ENCODE results near the gene AFM.

The AFM gene

GRCh38 chr4:73454920-73455319 lies 26.6 kb upstream of the AFM start:
- TF ChIP-seq CTCF (IDR thresholded peaks at IDR 0.05; ENCODE audit: low read depth, low read length, missing control alignments), result no peak
- no peak for DNase-seq (ENCODE audit: low read depth)
- in situ Hi-C loops (cut with HindIII; ENCODE audit: low sequenced_read_pairs), result no loop called here
- H3K4me3 ChIP-seq (ENCODE audit: low read depth, low read length), result no peak overlapping the region

GRCh38 chr4:73456177-73457022 lies 25.1 kb upstream of the AFM start:
- TF ChIP-seq CTCF (IDR thresholded peaks at IDR 0.05; ENCODE audit: low read depth, low read length, missing control alignments), result no peak
- no peak for DNase-seq (ENCODE audit: low read depth)
- in situ Hi-C loops (cut with HindIII; ENCODE audit: low sequenced_read_pairs), result no loop called here
- no peak overlapping the region for H3K4me3 ChIP-seq (ENCODE audit: low read depth, low read length)

- no peak for TF ChIP-seq CTCF (IDR thresholded peaks at IDR 0.05; ENCODE audit: low read depth, low read length, missing control alignments)
- in situ Hi-C loops (cut with HindIII; ENCODE audit: low sequenced_read_pairs), result no loop called here
- no peak for DNase-seq (ENCODE audit: low read depth)
- H3K4me3 ChIP-seq (ENCODE audit: low read depth, low read length), result no peak overlapping the region
These were observed 23.1 kb upstream of the AFM start for GRCh38 chr4:73458184-73459047.

GRCh38 chr4:73459048-73459421 lies 22.5 kb upstream of the AFM start:
- TF ChIP-seq CTCF (IDR thresholded peaks at IDR 0.05; ENCODE audit: low read depth, low read length, missing control alignments), result no peak
- H3K4me3 ChIP-seq (ENCODE audit: low read depth, low read length), result no peak overlapping the region
- DNase-seq (ENCODE audit: low read depth), result no peak
- in situ Hi-C loops (cut with HindIII; ENCODE audit: low sequenced_read_pairs), result no loop called here

- no peak overlapping the region for H3K4me3 ChIP-seq (ENCODE audit: low read depth, low read length)
- in situ Hi-C loops (cut with HindIII; ENCODE audit: low sequenced_read_pairs), result no loop called here
- no peak for TF ChIP-seq CTCF (IDR thresholded peaks at IDR 0.05; ENCODE audit: low read depth, low read length, missing control alignments)
- no peak for DNase-seq (ENCODE audit: low read depth)
These were observed 20.5 kb upstream of the AFM start for GRCh38 chr4:73460913-73461522.

- in situ Hi-C loops (cut with HindIII; ENCODE audit: low sequenced_read_pairs), result no loop called here
- TF ChIP-seq CTCF (IDR thresholded peaks at IDR 0.05; ENCODE audit: low read depth, low read length, missing control alignments), result no peak
- no peak overlapping the region for H3K4me3 ChIP-seq (ENCODE audit: low read depth, low read length)
- DNase-seq (ENCODE audit: low read depth), result no peak
These were observed 13.4 kb upstream of the AFM start for GRCh38 chr4:73468170-73468569.
